Mononuclear cell (primary cell): ENCODE measurements around the gene ZDHHC15. TPM values are rescaled to one million over a fixed set of nuclear protein-coding genes. Genes with fewer than 3 reads are reported as not detected.
"Not testable (repeated sequence)": the region's sequence is repeated elsewhere in the genome, so short reads cannot be mapped to it uniquely, and the experiment has no call there.

Experiments used
- H3K27me3 ChIP-seq: 2 replicates; pipeline ENCODE4 v1.6.0; 2011; ENCODE audit warnings: low read length, control low read depth; ENCODE audit not compliant: insufficient read depth
- H3K4me1 ChIP-seq: 2 replicates; pipeline ENCODE4 v1.5.1; 2011; ENCODE audit warnings: mild to moderate bottlenecking, low read length, control low read depth; ENCODE audit not compliant: insufficient read depth
- H3K4me3 ChIP-seq: 2 replicates; pipeline ENCODE4 v1.5.1; 2011; ENCODE audit warnings: mild to moderate bottlenecking, low read length, moderate library complexity
- H3K9me3 ChIP-seq: 2 replicates; pipeline ENCODE4 v1.5.1; 2011; ENCODE audit warnings: low read depth, mild to moderate bottlenecking, control low read depth, low read length
- total RNA-seq: library from RNA; depleted of rRNA; stranded (reverse); fragments of >200 nt; gene quantifications from one replicate; pipeline ENCODE4 v1.2.3, GENCODE V29; 2012

ZDHHC15 gene
- total RNA-seq, 1 donor: 0.42 TPM

- Histone ChIP-seq H3K4me1 (no peaks in the 10 kb centered on the region), H3K9me3 (peaks cover 6% of the 10 kb centered on the region), H3K4me3 (no peak overlapping the region), H3K27me3 (no peaks in the 10 kb centered on the region)
These were observed 185.3 kb downstream of the ZDHHC15 start for GRCh38 chrX:75337525-75337924.

GRCh38 chrX:75335127-75335458, 187.7 kb downstream of the ZDHHC15 start:
- H3K4me1 ChIP-seq: no peaks in the 10 kb centered on the region
- peaks cover 14% of the 10 kb centered on the region for H3K9me3 ChIP-seq
- no peak overlapping the region for H3K4me3 ChIP-seq
- H3K27me3 ChIP-seq: no peaks in the 10 kb centered on the region

- not testable (repeated sequence) for H3K4me1 ChIP-seq, H3K4me3 ChIP-seq
- H3K9me3 ChIP-seq: peaks cover 14% of the 10 kb centered on the region
These were observed 188.3 kb downstream of the ZDHHC15 start for GRCh38 chrX:75334407-75335126.

GRCh38 chrX:75327607-75328006, 195.2 kb downstream of the ZDHHC15 start:
- peaks cover 8% of the 10 kb centered on the region for H3K9me3 ChIP-seq

More at GRCh38 chrX:75334407-75335126, 188.3 kb downstream of the ZDHHC15 start:
- not testable (repeated sequence) for H3K27me3 ChIP-seq

More at GRCh38 chrX:75327607-75328006, 195.2 kb downstream of the ZDHHC15 start:
- H3K4me1 ChIP-seq: no peaks in the 10 kb centered on the region
- H3K4me3 ChIP-seq: no peak overlapping the region
- H3K27me3 ChIP-seq: no peaks in the 10 kb centered on the region

Other genes starting within 250 kb of the ZDHHC15 start
- gene UPRT, start 249.0 kb downstream of the ZDHHC15 start, total RNA-seq: 40.2 TPM